Coronary artery (tissue), 2 donors: ENCODE results near the gene HCAR2.
"Not testable (repeated sequence)": the region's sequence is repeated elsewhere in the genome, so short reads cannot be mapped to it uniquely, and the experiment has no call there.

Experiments
- DNase-seq: peaks from one replicate; pipeline ENCODE4 v3.0.0-alpha.2; 2017; ENCODE audit warnings: low spot score
- H3K27ac ChIP-seq, 2 donors: fragments of 200-600 bp; sonication (generic); one replicate each; pipeline ENCODE4 v1.5.1; 2016 to 2019
- H3K4me3 ChIP-seq: fragments of 200-600 bp; sonication (generic); 2 replicates; pipeline ENCODE4 v1.5.1; 2016; ENCODE audit warnings: mild to moderate bottlenecking, moderate library complexity
- TF ChIP-seq, protein P1 (sequence below): fragments of 200-600 bp; sonication (generic); IDR thresholded peaks from one replicate; pipeline ENCODE4 v1.5.1; 2019; ENCODE audit warnings: antibody characterized with exemption

HCAR2 gene

GRCh38 chr12:122702890-122703611 lies at the start of gene HCAR2:
TSS of gene HCAR2 (minus strand) at chr12:122703357. CDS start at chr12:122703283, 74 bp downstream.
- H3K27ac ChIP-seq, H3K4me3 ChIP-seq, DNase-seq: not testable (repeated sequence)

DNA sequence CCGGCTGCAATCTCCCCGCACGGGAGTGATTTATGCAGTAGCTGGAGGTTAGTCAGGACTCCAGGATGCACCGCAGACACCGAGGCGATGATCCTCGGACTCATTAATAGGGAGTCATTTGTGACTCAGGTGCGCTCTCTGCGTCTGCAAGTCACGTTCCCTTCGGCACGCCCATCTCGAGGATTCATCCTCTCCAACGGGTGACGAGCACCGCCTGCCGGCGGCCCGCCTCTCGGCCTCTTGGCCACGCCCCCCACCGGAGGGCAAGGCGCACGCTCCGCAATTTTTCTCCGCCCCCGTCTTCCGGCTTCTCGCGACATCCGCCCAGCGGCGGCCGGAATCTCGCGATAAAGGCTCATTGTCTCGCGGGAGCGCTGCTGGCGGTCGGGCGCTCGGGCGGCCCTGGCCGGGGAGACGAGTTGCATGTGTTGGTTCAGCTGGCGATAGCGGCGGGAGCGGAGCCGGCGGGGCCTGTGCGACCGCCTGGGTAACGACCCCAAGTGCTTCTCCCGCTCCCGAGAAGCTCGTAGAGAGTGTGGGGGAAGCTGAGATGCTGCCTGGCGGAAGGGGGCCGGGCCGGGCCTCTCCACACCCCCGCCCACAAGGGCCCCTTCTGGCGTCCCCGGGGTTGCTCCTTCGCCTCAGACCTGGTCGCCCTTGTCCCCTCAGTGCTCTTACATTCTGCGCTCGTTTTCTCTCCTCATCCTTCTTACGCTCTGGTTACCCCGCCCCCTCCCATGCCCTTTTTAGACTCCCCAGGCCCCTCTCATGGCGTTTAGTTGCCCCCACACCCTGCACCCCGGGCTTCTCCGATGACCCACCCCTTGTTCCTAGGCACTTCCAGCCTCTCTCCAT lies 49.5 kb upstream of the HCAR2 start, which contains the start of gene DENR:
Gene DENR, plus strand, starts transcription at position 361 of the 855 bp plus-strand sequence. CDS start 878 bp downstream, outside the sequence.
- peak within 1 kb of the TSS; percentile 67 to 90 for H3K27ac ChIP-seq
- TF ChIP-seq, protein P1, sequence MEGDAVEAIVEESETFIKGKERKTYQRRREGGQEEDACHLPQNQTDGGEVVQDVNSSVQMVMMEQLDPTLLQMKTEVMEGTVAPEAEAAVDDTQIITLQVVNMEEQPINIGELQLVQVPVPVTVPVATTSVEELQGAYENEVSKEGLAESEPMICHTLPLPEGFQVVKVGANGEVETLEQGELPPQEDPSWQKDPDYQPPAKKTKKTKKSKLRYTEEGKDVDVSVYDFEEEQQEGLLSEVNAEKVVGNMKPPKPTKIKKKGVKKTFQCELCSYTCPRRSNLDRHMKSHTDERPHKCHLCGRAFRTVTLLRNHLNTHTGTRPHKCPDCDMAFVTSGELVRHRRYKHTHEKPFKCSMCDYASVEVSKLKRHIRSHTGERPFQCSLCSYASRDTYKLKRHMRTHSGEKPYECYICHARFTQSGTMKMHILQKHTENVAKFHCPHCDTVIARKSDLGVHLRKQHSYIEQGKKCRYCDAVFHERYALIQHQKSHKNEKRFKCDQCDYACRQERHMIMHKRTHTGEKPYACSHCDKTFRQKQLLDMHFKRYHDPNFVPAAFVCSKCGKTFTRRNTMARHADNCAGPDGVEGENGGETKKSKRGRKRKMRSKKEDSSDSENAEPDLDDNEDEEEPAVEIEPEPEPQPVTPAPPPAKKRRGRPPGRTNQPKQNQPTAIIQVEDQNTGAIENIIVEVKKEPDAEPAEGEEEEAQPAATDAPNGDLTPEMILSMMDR, result peak; percentile 30
- peak; percentile 99 for DNase-seq
- peak within 1 kb of the TSS; percentile 97 for H3K4me3 ChIP-seq

- H3K27ac ChIP-seq, DNase-seq, H3K4me3 ChIP-seq: not testable (repeated sequence)
Observed at GRCh38 chr12:122750781-122751515, 47.8 kb upstream of the HCAR2 start.

GRCh38 chr12:122749569-122750332 lies 46.6 kb upstream of the HCAR2 start:
- no peak for DNase-seq
- Histone ChIP-seq H3K4me3 (no peak overlapping the region), H3K27ac (no peak overlapping the region)
- TF ChIP-seq, protein P1, result no peak

DNA sequence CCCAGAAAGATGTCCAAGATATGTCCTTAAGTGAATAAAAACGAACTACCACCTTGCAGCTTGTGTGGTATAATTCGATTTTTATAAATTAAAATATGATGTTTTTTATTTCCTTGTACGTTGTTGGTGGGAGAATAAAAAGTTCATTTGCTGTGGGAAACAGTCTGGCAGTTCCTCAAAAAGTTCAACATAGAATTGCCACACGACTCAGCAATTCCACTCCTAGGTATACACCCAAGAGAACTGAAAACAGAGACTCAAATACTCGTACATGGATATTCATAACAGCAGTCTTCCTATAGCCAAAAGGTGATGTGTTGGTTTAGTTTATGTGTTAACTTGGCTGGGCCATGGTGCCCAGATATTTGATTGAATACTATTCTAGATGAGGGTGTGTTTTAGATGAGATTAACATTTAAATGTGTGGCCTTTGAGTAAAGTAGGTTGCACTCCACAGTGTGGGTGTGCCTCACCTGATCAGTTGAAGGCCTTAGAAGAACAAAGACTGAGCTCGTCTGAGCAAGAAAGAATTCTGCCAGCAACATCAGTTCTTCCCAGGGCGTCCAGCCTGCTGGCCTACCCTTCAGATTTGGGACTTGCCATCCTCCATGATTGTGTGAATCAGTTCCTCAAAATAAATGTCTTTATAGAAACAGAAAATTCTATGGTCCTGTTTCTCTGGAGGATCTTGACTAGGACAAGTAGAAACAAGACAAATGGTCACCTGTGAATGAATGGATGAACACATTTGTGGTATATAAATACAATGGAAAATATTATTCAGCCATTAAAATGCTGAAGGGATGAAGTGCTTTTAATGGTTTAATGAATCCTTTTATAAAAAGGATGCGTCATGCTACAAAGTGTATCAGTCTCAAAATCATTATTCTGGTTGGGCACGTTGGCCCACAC lies 44.3 kb upstream of the HCAR2 start:
- no peak overlapping the region for H3K27ac ChIP-seq
- TF ChIP-seq, protein P1, result no peak
- no peak overlapping the region for H3K4me3 ChIP-seq
- no peak for DNase-seq

DNA sequence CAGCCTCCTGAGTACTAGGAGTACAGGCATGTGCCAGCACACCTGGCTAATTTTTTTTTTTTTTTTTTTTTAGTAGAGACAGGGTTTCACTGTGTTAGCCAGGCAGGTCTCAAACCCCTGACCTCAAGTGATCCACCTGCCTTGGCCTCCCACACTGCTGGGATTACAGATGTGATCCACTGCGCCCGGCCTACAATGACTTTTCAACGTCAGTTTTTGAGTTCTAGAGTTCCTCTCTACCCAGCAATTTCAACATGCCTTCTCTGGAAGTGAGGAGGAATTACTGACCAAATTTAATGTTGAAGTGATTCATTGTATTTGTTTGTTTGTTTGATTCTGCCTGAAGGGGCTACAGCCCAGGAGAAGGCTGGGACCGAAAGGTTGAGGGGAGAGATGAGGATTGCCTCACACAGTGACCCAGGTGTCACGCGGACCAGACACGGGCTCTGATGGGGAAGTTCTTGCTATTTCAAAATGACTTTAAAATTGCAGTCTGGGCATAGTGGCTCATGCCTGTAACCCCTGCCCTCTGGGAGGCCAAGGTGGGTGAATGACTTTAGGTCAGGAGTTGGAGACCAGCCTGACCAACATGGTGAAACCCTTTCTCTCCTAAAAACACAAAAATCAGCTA lies 40.9 kb upstream of the HCAR2 start:
- no peak overlapping the region for H3K27ac ChIP-seq
- TF ChIP-seq, protein P1, result no peak
- DNase-seq, result no peak
- no peak overlapping the region for H3K4me3 ChIP-seq
